Activated CD8-positive, alpha-beta memory T cell treated with anti-CD3 and anti-CD28 coated beads for 36 hours (primary cell): ENCODE results near the gene MAPK1. TPM values are rescaled to one million over a fixed set of nuclear protein-coding genes. Genes with fewer than 3 reads are reported as not detected.
"Not testable (repeated sequence)": the region's sequence is repeated elsewhere in the genome, so short reads cannot be mapped to it uniquely, and the experiment has no call there.

Source experiments
- CTCF ChIA-PET: fragments of 350-600 bp; sonication (Branson Sonifier 250); formaldehyde crosslinking; loops from one replicate; lab custom pipeline; 2021; ENCODE audit warnings: antibody characterized with exemption; lab: Charles Lee
- POLR2A ChIA-PET: fragments of 350-600 bp; sonication (Branson Sonifier 250); formaldehyde crosslinking; loops from one replicate; lab custom pipeline; 2021; ENCODE audit warnings: antibody characterized with exemption; lab: Charles Lee
- total RNA-seq, 2 experiments: library from RNA; stranded (reverse); gene quantifications; one replicate each; pipeline ENCODE4 v1.2.3, GENCODE V29; 2021

Gene MAPK1
- total RNA-seq, 2 experiments from 2014 or later: 115 to 117 TPM

DNA sequence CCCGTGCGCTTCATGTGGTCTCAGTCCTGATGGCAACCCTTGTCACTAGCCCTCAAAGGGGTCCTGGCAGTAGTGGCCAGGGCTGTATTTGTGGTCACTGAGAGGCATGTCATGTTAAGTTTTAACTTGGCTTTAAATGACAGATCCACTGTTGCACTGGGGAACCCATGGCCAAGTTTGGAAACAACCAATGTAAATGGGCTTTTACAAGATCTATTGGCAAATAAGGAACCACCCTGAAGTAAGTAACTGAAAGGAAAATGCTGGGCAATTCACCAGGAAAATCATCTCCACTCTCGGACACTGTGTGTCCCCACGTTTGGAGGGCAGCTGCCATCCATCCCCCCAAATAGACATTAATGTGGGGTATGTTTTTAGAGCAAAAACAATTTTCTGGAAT lies 140.3 kb downstream of the MAPK1 start:
- ChIA-PET POLR2A (interaction anchor here (0.6 kb wide), 1 partner anchor 769 kb away, joined by 3 read pairs; no protein-coding TSS in a partner anchor), CTCF (interaction anchor here (1.0 to 1.5 kb wide), 2 partner anchors 59 to 150 kb away, joined by 3 to 5 read pairs; no protein-coding TSS in a partner anchor)

DNA sequence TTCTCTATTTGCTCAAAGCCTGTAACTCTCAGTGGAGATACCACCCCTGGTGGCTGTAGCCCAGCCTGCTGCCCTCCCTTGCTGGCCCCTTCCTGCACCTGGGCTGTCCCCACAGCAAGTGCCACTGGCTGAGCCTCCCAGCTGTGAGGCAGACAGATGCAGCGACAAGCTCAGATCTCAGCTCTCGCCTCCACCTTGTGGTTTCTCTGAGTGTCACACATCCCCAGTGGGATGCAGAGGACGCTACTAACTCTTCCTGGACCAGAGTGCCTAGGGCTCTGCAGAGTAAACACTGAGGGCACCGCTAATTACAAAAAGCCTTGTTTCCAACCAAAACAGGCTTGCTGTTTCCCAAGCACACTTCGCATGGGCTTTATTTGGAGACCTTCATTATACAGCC lies 140.8 kb downstream of the MAPK1 start:
- POLR2A ChIA-PET: interaction anchor here (0.6 kb wide), 1 partner anchor 768 kb away, joined by 3 read pairs; no protein-coding TSS in a partner anchor
- CTCF ChIA-PET: interaction anchor here (1.0 to 1.5 kb wide), 2 partner anchors 59 to 150 kb away, joined by 3 to 5 read pairs; no protein-coding TSS in a partner anchor

DNA sequence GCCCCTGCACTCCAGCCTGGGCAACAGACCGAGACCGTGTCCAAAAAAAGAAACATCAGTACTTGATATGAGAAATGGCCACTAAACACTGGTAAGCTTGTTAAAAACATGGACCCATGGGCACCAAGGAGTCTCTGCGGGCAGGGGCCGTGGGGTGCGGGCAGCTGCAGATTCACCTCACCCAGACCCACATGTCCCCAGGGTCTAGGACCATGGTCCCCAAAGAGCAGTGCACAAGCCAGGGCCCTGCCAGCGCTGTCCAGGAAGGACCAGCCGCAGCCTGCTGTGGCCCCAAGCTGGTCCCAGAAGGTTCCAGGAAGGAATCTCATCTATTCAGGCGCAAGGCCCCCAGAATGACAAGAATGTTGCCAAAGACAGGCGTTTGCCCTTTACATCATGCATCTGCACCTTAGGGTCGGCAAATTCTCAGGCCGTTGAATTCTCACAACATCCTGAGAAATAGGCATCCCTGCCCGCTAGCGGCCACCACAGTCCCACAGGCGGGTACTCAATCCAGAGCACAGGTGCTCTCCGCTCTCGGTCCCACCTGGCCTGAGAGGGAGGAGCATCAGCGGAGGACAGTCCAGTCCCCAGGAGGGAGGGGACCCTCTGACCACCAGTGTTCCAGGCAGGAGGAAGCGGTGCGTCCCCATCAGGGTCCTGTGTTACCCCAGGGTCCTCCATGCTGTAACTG lies 141.3 kb downstream of the MAPK1 start:
- ChIA-PET POLR2A (interaction anchor here (0.7 kb wide), 1 partner anchor 12 kb away, joined by 5 read pairs; no protein-coding TSS in a partner anchor), CTCF (interaction anchor here (0.6 to 1.5 kb wide), 3 partner anchors 58 to 260 kb away, joined by 3 to 5 read pairs (median 5); no protein-coding TSS in a partner anchor)

DNA sequence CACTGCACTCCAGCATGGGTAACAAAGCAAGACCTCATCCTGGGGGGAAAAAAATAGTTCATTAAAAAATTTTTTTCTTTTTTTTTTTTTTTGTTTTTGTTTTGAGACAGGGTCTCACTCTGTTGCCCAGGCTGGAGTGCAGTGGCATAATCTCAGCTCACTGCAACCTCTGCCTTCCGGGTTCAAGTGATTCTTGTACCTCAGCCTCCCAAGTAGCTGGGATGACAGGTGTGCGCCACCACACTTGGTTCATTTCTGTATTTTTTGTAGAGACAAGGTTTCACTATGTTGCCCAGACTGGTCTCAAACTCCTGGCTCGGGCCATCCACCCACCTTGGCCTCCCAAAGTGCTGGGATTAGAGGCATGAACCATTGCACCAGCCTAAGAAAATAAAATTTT lies 142.9 kb downstream of the MAPK1 start:
- CTCF ChIA-PET: interaction anchor here (0.8 kb wide), 1 partner anchor 55 kb away, joined by 3 read pairs; no protein-coding TSS in a partner anchor

DNA sequence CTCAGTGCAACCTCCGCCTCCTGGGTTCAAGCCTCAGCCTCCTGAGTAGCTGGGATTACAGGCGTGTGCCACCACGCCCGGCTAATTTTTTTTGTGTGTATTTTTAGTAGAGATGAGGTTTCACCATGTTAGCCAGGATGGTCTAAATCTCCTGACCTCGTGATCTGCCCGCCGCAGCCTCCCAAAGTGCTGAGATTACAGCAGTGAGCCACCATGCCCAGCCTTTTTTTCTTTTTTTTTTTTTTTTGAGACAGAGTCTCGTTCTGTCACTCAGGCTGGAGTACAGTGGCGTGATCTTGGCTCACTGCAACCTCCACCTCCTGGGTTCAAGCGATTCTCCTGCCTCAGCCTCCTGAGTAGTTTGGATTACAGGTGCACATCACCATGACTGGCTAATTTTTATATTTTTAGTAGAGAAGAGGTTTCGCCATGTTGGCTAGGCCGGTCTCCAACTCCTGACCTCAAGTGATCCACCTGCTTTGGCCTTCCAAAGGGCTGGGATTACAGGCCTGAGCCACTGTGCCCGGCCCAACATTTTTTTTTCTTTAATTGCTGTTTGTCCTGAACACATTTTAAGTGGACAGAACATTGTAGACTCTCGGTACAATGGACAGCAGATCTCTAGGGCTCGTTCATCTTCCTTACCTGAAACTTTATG lies 146.1 kb downstream of the MAPK1 start:
- CTCF ChIA-PET: interaction anchor here (0.6 kb wide), 1 partner anchor 39 kb away, joined by 3 read pairs; no protein-coding TSS in a partner anchor
- POLR2A ChIA-PET: not testable (repeated sequence)

More for the DNA sequence above, 142.9 kb downstream of the MAPK1 start:
- POLR2A ChIA-PET: not testable (repeated sequence)

DNA sequence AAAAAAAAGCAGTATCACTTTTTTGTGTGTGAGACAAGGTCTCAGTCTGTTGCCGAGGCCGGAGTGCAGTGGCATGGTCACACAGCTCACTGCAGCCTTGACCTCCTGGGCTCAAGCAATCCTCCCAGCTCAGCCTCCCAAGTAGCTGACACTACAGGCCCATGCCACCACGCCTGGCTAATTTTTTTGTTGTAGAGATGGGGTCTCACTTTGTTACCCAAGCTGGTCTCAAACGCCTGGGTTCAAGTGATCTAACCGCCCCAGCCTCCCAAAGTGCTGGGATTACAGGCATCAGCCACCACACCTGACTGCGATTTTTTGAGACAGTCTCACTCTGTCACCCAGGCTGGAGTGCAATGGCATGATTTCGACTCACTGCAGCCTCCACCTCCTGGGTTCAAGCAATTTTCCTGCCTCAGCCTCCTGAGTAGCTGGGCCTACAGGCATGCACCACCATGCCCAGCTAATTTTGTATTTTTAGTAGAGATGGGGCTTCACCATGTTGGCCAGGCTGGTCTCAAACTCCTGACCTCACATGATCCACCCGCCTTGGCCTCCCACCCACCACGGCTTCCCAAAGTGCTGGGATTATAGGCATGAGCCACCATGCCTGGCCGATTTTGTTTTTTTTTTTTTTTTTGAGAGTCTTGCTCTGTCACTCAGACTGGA lies 147.1 kb downstream of the MAPK1 start:
- ChIA-PET POLR2A (interaction anchor here (0.7 kb wide), 1 partner anchor 50 kb away, joined by 8 read pairs; no protein-coding TSS in a partner anchor), CTCF (interaction anchor here (0.6 to 0.9 kb wide), 2 partner anchors 38 to 78 kb away, joined by 3 to 5 read pairs; no protein-coding TSS in a partner anchor)

DNA sequence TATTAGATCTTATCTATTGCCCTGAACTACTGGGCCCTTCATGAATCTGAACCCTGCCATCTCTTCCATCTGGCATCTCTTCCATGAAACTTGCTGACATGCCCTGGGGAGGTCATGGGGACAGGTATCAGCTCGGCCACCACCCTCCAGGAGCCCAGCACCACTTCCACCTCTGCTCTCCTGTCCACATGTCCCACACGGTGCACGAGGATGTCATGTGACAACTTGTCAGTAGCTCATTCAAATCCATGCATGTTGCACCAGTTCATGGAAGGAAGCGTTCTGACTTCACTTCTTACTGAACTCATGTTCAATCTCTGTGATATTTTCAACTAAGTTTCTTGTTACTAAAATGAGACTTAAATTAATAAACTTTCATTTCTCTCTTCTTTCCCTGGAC lies 148.4 kb downstream of the MAPK1 start:
- ChIA-PET CTCF (interaction anchor here (0.7 to 1.5 kb wide), 7 partner anchors 9 to 253 kb away, joined by 3 to 6 read pairs (median 3); no protein-coding TSS in a partner anchor), POLR2A (no interaction called here)

DNA sequence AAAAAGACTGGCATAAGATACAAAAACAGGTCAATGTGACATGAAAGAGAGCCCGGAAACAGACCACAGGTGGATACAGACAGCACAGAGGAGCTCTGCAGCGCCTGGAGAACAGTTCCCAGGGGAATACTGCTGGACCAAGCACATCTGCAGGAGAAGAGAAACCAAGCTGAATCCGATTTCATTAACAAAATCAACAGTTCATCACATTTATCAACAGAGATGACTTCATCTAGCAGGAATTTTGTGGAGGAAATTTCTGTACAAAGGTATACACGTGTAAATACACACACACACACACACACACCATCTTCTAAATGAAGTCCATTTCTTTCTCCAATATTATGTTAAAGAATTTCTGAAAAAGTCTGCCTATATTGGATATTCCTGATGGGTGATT lies 148.9 kb downstream of the MAPK1 start:
- POLR2A ChIA-PET: no interaction called here
- CTCF ChIA-PET: interaction anchor here (0.9 to 1.5 kb wide), 5 partner anchors 10 to 254 kb away, joined by 3 to 6 read pairs (median 3); no protein-coding TSS in a partner anchor

DNA sequence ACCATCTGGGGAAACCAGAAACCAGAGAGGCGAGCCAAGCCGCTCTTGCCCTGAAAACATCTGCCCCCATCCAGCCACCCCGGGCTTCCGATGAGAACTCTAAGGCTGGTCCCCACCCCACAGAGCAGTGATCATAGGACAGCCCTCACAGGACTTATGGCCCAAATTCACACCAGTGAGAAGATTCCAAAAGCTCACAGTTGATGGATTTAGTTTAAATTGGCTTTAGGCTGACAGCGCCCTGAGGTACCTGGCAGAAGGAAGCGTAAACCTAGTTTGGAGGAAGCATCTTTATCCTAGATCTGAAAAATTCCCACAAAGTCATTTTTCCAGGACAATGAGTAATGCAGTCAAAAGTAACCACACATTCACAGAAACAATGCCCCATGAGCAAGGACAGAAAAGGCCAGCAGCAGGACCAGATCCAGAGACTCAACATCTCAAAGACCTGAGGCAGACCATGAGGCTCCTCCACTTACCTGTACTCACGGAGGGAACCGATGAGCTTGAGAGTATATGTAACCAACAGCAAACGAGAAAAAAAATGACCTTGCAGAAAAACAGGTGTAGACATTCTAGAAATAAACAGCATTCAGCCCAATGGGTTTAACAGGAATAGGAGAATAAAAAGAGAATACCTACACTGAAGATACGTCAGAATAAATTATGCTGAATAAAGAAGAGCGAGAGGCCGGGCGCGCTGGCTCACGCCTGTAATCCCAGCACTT lies 150.9 kb downstream of the MAPK1 start:
- POLR2A ChIA-PET, CTCF ChIA-PET: not testable (repeated sequence)

DNA sequence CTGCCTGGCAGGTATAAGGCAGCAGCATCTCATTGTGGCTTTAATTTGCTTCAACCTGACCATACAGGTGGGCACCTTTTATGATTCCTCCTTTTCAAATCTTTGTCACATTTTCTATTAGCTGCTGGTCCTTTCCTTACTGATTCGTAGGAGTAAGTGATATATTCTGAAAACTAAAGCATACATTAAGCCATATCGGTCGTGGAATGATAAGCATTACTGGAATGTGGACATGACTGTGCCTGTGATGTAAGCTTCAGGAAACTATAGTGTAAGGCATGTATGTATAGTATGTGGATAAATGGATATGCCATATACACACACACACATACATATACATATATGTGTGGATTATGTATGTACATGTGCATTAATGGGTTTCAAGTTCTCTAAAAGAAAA lies 152.7 kb downstream of the MAPK1 start:
- ChIA-PET CTCF (no interaction called here), POLR2A (no interaction called here)

DNA sequence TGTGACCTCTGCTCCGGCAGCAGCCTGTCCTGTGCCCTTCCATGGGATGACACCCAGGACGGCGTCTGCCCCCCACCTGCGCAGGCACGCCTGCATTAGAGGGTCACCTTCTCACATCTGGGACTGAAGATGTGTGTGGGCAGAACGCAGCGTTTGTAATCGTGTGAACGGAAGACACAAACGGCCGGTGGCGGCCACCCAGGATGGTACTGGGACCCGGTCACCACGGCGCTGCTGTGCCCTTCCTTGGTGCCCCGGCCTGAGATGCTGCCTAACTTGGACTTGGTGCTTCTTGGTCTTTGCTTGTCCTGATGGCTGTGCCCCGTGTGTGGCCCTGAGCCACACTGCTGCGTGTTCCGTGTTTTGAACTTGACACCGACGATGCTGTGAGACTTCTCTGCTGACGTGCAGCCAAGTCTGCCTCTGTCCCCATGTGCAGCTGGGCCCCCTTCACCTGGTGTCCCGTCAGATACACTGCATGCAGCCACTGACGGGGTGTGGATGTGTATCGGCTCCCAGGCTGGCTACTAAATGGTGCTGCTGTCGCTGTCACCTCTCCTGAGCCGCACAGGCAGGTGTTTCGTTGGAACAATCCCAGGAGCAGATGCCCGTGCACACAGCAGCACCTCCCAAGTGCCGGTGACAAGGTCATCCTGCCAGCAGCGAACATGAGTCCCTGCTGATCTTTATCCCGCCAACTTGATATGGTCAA lies 153.2 kb downstream of the MAPK1 start:
- ChIA-PET POLR2A (no interaction called here), CTCF (interaction anchor here (0.7 to 1.1 kb wide), 3 partner anchors 33 to 239 kb away, joined by 3 to 9 read pairs (median 7); partner anchors contain the start of gene PPM1F)

DNA sequence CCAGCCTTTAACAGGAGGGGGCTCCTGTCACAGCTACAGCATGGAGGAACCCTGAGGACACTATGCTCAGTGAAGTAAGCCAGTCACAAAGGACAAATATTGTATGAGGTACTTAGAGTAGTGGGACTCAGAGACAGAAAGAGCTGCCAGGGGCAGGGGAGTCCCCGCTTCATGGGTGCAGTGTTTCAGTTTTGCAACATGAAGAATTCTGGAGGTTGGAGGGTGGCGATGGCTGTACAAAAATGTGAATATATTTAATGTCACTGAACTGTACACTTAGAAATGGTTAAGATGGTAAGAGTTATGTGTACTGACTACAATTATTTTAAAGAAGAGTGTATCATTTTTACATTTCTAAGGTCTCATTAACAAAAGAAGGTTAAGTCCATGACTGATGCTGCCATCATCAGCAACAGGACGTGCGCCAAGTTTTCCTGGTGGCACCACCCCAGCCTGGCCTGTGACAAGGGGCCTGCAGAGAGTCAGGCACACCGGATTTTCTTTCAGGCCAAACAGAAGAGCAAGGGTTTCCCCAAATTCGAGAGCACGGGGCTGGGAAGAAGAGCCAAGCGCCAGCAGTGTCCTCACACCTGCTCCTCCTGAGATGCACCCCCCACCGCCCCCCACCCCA lies 153.9 kb downstream of the MAPK1 start:
- POLR2A ChIA-PET: no interaction called here
- CTCF ChIA-PET: interaction anchor here (0.6 to 1.1 kb wide), 5 partner anchors 34 to 239 kb away, joined by 3 to 9 read pairs (median 4); partner anchors contain the start of gene PPM1F

DNA sequence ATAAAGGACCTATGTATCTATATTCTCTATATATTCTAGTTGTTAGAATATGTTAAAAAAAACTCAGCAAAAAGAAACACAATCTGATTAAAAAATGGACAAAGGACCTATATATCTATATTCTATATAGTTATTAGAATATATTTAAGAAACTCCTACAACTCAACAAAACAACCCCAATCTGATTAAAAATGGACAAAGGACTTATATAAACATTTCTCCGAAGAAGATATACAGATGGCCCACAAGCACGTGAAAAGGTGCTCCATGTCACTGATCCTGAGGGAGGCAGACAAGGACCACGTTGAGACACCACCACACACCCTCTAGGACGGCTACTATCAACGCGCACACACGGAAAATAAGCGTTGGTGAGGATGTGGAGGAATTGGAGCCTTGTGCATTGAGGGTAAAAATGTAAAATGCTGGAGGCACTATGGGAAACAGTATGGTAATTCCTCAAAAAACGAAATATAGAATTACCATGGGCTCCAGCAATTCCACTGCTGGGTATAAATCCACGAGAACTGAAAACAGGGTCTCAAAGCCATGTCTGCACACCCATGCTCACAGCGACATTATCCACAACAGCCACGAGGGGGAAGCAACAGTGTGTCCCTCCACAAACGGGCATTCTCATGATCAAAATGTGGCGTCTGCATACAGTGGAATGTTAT lies 154.6 kb downstream of the MAPK1 start:
- ChIA-PET CTCF (interaction anchor here (0.6 to 1.1 kb wide), 7 partner anchors 34 to 240 kb away, joined by 3 to 9 read pairs (median 3); partner anchors contain the start of gene PPM1F), POLR2A (no interaction called here)

DNA sequence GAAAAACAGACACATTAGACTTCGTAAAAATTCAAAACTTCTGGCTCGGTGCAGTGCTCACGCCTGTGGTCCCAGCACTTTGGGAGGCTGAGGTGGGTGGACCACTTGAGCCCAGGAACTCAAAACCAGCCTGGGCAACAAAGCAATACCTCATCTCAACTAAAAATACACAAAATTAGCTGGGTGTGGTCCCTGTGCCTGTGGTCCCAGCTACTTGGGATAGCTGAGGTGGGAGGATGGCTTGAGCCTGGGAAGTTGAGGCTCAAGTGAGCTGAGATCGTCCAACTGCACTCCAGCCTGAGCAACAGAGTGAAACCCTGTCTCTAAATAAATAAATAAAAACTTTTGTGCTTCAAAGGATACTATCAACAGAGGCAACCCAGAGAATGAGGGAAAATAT lies 155.6 kb downstream of the MAPK1 start:
- POLR2A ChIA-PET: no interaction called here
- CTCF ChIA-PET: interaction anchor here (0.8 to 1.8 kb wide), 3 partner anchors 226 to 241 kb away, joined by 3 to 5 read pairs (median 3); partner anchors contain the start of gene PPM1F

DNA sequence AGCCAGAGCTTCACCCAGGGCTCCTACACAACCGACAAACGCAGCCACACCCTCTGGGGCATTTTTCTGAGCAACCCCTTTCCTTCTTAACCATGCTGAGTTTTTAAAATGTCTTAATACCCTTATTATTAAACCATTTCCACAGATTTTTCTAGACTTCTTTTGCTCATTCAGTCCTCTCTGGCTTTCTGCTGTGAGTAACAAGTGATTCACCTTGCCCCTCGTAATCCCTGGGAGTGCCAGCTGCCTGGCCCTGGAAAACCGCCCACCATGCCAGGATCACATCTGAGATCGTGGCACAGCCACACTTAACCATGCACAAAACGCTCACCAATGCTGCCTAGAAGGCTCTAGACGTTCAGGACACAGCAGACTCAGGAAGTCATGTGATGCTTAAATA lies 157.3 kb downstream of the MAPK1 start:
- ChIA-PET POLR2A (no interaction called here), CTCF (interaction anchor here (0.6 to 1.8 kb wide), 2 partner anchors 145 to 243 kb away, joined by 3 to 5 read pairs; partner anchors contain the start of gene PPM1F)

DNA sequence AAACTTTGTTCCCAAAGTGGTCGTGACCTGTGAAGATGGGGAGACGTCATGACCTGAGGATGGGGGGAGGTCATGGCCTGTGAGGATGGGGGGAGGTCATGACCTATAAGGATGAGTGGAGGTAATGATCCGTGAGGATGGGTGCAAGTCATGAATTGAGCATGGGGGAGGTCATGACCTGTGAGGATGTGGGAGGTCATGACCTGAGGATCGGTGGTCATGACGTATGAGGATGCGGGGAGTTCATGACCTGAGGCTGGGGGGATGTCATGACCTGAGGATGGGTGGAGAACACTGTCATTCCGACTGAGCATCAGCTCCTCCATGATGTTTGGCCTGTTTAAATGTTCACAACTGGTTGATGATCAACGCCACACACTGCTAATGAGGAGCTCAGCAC lies 157.8 kb downstream of the MAPK1 start:
- POLR2A ChIA-PET: no interaction called here
- CTCF ChIA-PET: interaction anchor here (0.6 kb wide), 1 partner anchor 145 kb away, joined by 3 read pairs; no protein-coding TSS in a partner anchor
